Activated B cell treated with CpG ODN at 0.5 μM for 24 hours (primary cell): ENCODE results near the gene MICAL3. TPM values are rescaled to one million over a fixed set of nuclear protein-coding genes. Genes with fewer than 3 reads are reported as not detected.
A peak's percentile ranks its signal among the peaks of the same experiment; 100 is the strongest.
"Not testable (repeated sequence)": the region's sequence is repeated elsewhere in the genome, so short reads cannot be mapped to it uniquely, and the experiment has no call there.

Source experiments
- ATAC-seq: fragments of 200-7000 bp; cut with Tn5 transposase; one replicate; pipeline ENCODE4 v1.10.0; 2021; ENCODE audit warnings: low read depth, mild to moderate bottlenecking, moderate library complexity
- CTCF ChIA-PET: fragments of 350-600 bp; sonication (Branson Sonifier 250); formaldehyde crosslinking; loops from one replicate; lab custom pipeline; 2021; ENCODE audit warnings: antibody characterized with exemption; lab: Charles Lee
- POLR2A ChIA-PET: fragments of 350-600 bp; sonication (Branson Sonifier 250); formaldehyde crosslinking; loops from one replicate; lab custom pipeline; 2021; ENCODE audit warnings: antibody characterized with exemption; lab: Charles Lee
- DNase-seq: peaks from one replicate; pipeline ENCODE4 v3.0.0; 2022
- H3K27ac Mint-ChIP-seq: one replicate; pipeline ENCODE4 v1.8.0; 2020; ENCODE audit warnings: mixed read lengths
- H3K27me3 Mint-ChIP-seq: one replicate; pipeline ENCODE4 v1.8.0; 2021; ENCODE audit warnings: mixed read lengths
- H3K36me3 Mint-ChIP-seq: one replicate; pipeline ENCODE4 v1.8.0; 2021; ENCODE audit warnings: low read depth, mixed read lengths
- H3K4me1 Mint-ChIP-seq: one replicate; pipeline ENCODE4 v1.8.0; 2021; ENCODE audit warnings: mixed read lengths
- H3K4me3 Mint-ChIP-seq: one replicate; pipeline ENCODE4 v1.8.0; 2020; ENCODE audit warnings: mild to moderate bottlenecking, mixed read lengths
- H3K9me3 Mint-ChIP-seq: one replicate; pipeline ENCODE4 v1.8.0; 2020; ENCODE audit warnings: mixed read lengths
- CTCF ChIP-seq: fragments of 200-600 bp; IDR thresholded peaks from one replicate; pipeline ENCODE4 v1.8.0; 2022; ENCODE audit warnings: antibody characterized with exemption, mild to moderate bottlenecking
- intact Hi-C: fragments of 100-400 bp; cut with micrococcal nuclease; formaldehyde crosslinking; loops from one replicate; pipeline ENCODE4 v1.15.1; 2024
- total RNA-seq: library from RNA; stranded (reverse); gene quantifications from 2 replicates; pipeline ENCODE4 v1.2.3, GENCODE V29; 2022

The MICAL3 gene
- total RNA-seq, 1 donor from 2014 or later, result 257 TPM

- intact Hi-C loops, result loop anchor here (1.0 kb wide), 1 partner anchor 33 kb away; no protein-coding TSS in a partner anchor
- POLR2A ChIA-PET, result interaction anchor here (0.7 to 1.8 kb wide), 10 partner anchors 10 to 33 kb away, joined by 3 to 12 read pairs (median 6); no protein-coding TSS in a partner anchor
- peaks cover 60% of the 10 kb centered on the region for H3K4me1 Mint-ChIP-seq
These were observed 256.9 kb downstream of the MICAL3 start for GRCh38 chr22:17767233-17768065.

GRCh38 chr22:17764852-17765251, 259.5 kb downstream of the MICAL3 start:
- peaks cover 54% of the 10 kb centered on the region for H3K4me1 Mint-ChIP-seq
- ChIA-PET CTCF (interaction anchor here (1.2 kb wide), 1 partner anchor 20 kb away, joined by 7 read pairs; no protein-coding TSS in a partner anchor), POLR2A (interaction anchor here (1.2 to 1.6 kb wide), 2 partner anchors 8 to 17 kb away, joined by 4 to 5 read pairs; no protein-coding TSS in a partner anchor)
- H3K4me3 Mint-ChIP-seq, H3K36me3 Mint-ChIP-seq, intact Hi-C loops, H3K9me3 Mint-ChIP-seq, DNase-seq, H3K27ac Mint-ChIP-seq, H3K27me3 Mint-ChIP-seq, ATAC-seq: not testable (repeated sequence)

More at GRCh38 chr22:17767233-17768065, 256.9 kb downstream of the MICAL3 start:
- CTCF ChIA-PET, result interaction anchor here (0.7 to 1.2 kb wide), 3 partner anchors 18 to 212 kb away, joined by 3 to 4 read pairs (median 3); no protein-coding TSS in a partner anchor
- DNase-seq (no peak), ATAC-seq (peak; percentile 59)
- no peak for TF ChIP-seq CTCF
- Mint-ChIP-seq H3K27me3 (no peaks in the 10 kb centered on the region), H3K4me3 (peak overlapping the region; percentile 62), H3K36me3 (peaks cover 8% of the 10 kb centered on the region), H3K9me3 (no peaks in the 10 kb centered on the region), H3K27ac (peak overlapping the region; percentile 74)

GRCh38 chr22:17764036-17764435, 260.3 kb downstream of the MICAL3 start:
- CTCF ChIA-PET, result no interaction called here
- no peak for ATAC-seq
- no peak for DNase-seq
- TF ChIP-seq CTCF, result no peak
- no peaks in the 10 kb centered on the region for H3K9me3 Mint-ChIP-seq
- POLR2A ChIA-PET, result interaction anchor here (0.6 kb wide), 1 partner anchor 9 kb away, joined by 3 read pairs; no protein-coding TSS in a partner anchor
- no peak overlapping the region for H3K27ac Mint-ChIP-seq
- H3K4me1 Mint-ChIP-seq, result peaks cover 48% of the 10 kb centered on the region
- no peaks in the 10 kb centered on the region for H3K27me3 Mint-ChIP-seq
- H3K4me3 Mint-ChIP-seq, result no peak overlapping the region
- intact Hi-C loops, result no loop called here
- peaks cover 7% of the 10 kb centered on the region for H3K36me3 Mint-ChIP-seq

GRCh38 chr22:17763442-17763841, 260.9 kb downstream of the MICAL3 start:
- Mint-ChIP-seq H3K36me3 (peaks cover 10% of the 10 kb centered on the region), H3K4me1 (peaks cover 47% of the 10 kb centered on the region)
- CTCF ChIA-PET, H3K9me3 Mint-ChIP-seq, H3K27me3 Mint-ChIP-seq, H3K27ac Mint-ChIP-seq, H3K4me3 Mint-ChIP-seq, ATAC-seq, DNase-seq, intact Hi-C loops: not testable (repeated sequence)
- POLR2A ChIA-PET, result interaction anchor here (0.8 to 1.0 kb wide), 3 partner anchors 9 to 38 kb away, joined by 4 to 6 read pairs (median 4); no protein-coding TSS in a partner anchor

GRCh38 chr22:17761138-17761488, 263.2 kb downstream of the MICAL3 start:
- Mint-ChIP-seq H3K4me3 (no peak overlapping the region), H3K27ac (no peak overlapping the region), H3K9me3 (no peaks in the 10 kb centered on the region), H3K27me3 (no peaks in the 10 kb centered on the region), H3K36me3 (peaks cover 10% of the 10 kb centered on the region), H3K4me1 (peaks cover 36% of the 10 kb centered on the region)
- ATAC-seq (no peak), DNase-seq (no peak)
- ChIA-PET CTCF (no interaction called here), POLR2A (no interaction called here)
- no peak for TF ChIP-seq CTCF
- intact Hi-C loops, result loop anchor here (2.0 kb wide), 1 partner anchor 16 kb away; no protein-coding TSS in a partner anchor
